ENCODE results near the gene LRRC8E. TPM values are rescaled to one million over a fixed set of nuclear protein-coding genes. Genes with fewer than 3 reads are reported as not detected.

LRRC8E gene
- total RNA-seq, 1 experiment from 2014 or later: 18.1 TPM

GRCh38 chr19:7907544-7907943 lies 19.2 kb downstream of the LRRC8E start (continued):
- TF ChIP-seq ATF3 (IDR thresholded peaks at IDR 0.05): no peak
- TF ChIP-seq ZNF274 (IDR thresholded peaks at IDR 0.05; ENCODE audit: low read depth, low read length): no peak
- TF ChIP-seq YY1 (IDR thresholded peaks at IDR 0.05; ENCODE audit: extremely low read depth, insufficient replicate concordance, low read depth, low read length): no peak
- no peak for TF ChIP-seq RAD21 (IDR thresholded peaks at IDR 0.05; ENCODE audit: low read depth)
- no peak for TF ChIP-seq FOSL1 (IDR thresholded peaks at IDR 0.05; ENCODE audit: low read depth)
- TF ChIP-seq CTCF (IDR thresholded peaks at IDR 0.05 in 2 of 3, conservative IDR thresholded peaks at IDR 0.05 in 1 of 3; ENCODE audit: borderline replicate concordance in 1 of 3, insufficient read depth in 1 of 3, low read depth in 2 of 3, low read length in 2 of 3): no peak
- no peak for TF ChIP-seq MAX (IDR thresholded peaks at IDR 0.05)
- TF ChIP-seq SP1 (IDR thresholded peaks at IDR 0.05; ENCODE audit: low read depth): no peak

GRCh38 chr19:7908078-7908699 lies 19.9 kb downstream of the LRRC8E start:
- no peak overlapping the region for H3K9ac ChIP-seq (ENCODE audit: low read length)
- no peak overlapping the region for H3K4me3 ChIP-seq (replicated peaks in 1 of 2; ENCODE audit: low read depth in 1 of 2, low read length in 2 of 2)
- no peak overlapping the region for H2AFZ ChIP-seq (ENCODE audit: low read depth, low read length, poor library complexity, severe bottlenecking)
- CTCF ChIA-PET: no interaction called here
- no TSS peak for BruUV-seq (replicated peaks)
- RAD21 ChIA-PET (ENCODE audit: low non-redundant PET in 1 of 2, low total read pairs in 2 of 2, uncharacterized antibody in 2 of 2, unreplicated experiment in 2 of 2): no interaction called here
- ATAC-seq (no peak), DNase-seq (ENCODE audit: low read depth, low spot score) (no peak)
- H4K20me1 ChIP-seq (ENCODE audit: insufficient read depth): no peaks in the 10 kb centered on the region
- H3K4me2 ChIP-seq (ENCODE audit: low read length): no peak overlapping the region
- H3K27ac ChIP-seq (ENCODE audit: low read depth, low read length): no peak overlapping the region; the same call in 1 of the 2 replicates
- H3K27me3 ChIP-seq (ENCODE audit: insufficient read depth, low read length): no peaks in the 10 kb centered on the region
- no peaks in the 10 kb centered on the region for H3K9me3 ChIP-seq (ENCODE audit: control insufficient read depth in 1 of 2, insufficient read depth in 1 of 2, low read depth in 1 of 2, low read length in 2 of 2)
- peaks cover 3 to 15% of the 10 kb centered on the region in 2 experiments; a peak in 2 of 4 replicates for H3K4me1 ChIP-seq (ENCODE audit: control insufficient read depth in 1 of 2, insufficient read depth in 2 of 2, low read length in 2 of 2)
- peaks cover 55% of the 10 kb centered on the region for H3K79me2 ChIP-seq (ENCODE audit: insufficient read depth, low read length)
- H3K36me3 ChIP-seq (ENCODE audit: control insufficient read depth in 1 of 2, insufficient read depth in 2 of 2, low read length in 2 of 2): peaks cover 5 to 6% of the 10 kb centered on the region in 2 experiments; a peak in 3 of 4 replicates
- intact Hi-C loops (cut with micrococcal nuclease): no loop called here
- POLR2A ChIA-PET: no interaction called here
- H3K9me2 ChIP-seq (ENCODE audit: insufficient read depth): no peaks in the 10 kb centered on the region
- TF ChIP-seq CEBPB (IDR thresholded peaks at IDR 0.05; ENCODE audit: low read depth) (no peak), REST (IDR thresholded peaks at IDR 0.05; ENCODE audit: low read depth) (no peak), CBX3 (IDR thresholded peaks at IDR 0.05; ENCODE audit: low read depth) (no peak), POLR2A (IDR thresholded peaks at IDR 0.05; ENCODE audit: borderline replicate concordance, extremely low read depth, insufficient read depth, insufficient read length) (no peak), EZH2 (IDR thresholded peaks at IDR 0.05) (no peak), POLR2AphosphoS5 (IDR thresholded peaks at IDR 0.05; ENCODE audit: low read depth, low read length) (no peak), CTCF (IDR thresholded peaks at IDR 0.05 in 2 of 3, conservative IDR thresholded peaks at IDR 0.05 in 1 of 3; ENCODE audit: borderline replicate concordance in 1 of 3, insufficient read depth in 1 of 3, low read depth in 2 of 3, low read length in 2 of 3) (no peak), YY1 (IDR thresholded peaks at IDR 0.05; ENCODE audit: extremely low read depth, insufficient replicate concordance, low read depth, low read length) (no peak), ZNF274 (IDR thresholded peaks at IDR 0.05; ENCODE audit: low read depth, low read length) (no peak), SRF (IDR thresholded peaks at IDR 0.05; ENCODE audit: low read depth) (no peak), ZFX (IDR thresholded peaks at IDR 0.05) (no peak), JUND (IDR thresholded peaks at IDR 0.05) (no peak)

Data from HCT116 (cell line).